Small intestine (tissue), 7 donors: ENCODE measurements around the gene WNT10A. TPM values are rescaled to one million over a fixed set of nuclear protein-coding genes. Genes with fewer than 3 reads are reported as not detected.
"Not testable (repeated sequence)": the region's sequence is repeated elsewhere in the genome, so short reads cannot be mapped to it uniquely, and the experiment has no call there.

Source experiments
- DNase-seq, 2 donors: peaks; one replicate each; pipeline versions ENCODE4 v3.0.0 to v3.0.0-alpha.2; 2013
- FAIRE-seq: peaks from 2 replicates; lab custom pipeline; 2012; peaks lifted over from hg19 to GRCh38; lab: Jason Lieb, UNC
- H3K27ac ChIP-seq, 3 donors: one replicate each; pipeline ENCODE4 v1.5.1; 2013; ENCODE audit warnings: low read length in 2 of 3, mild to moderate bottlenecking in 2 of 3, control low read depth in 1 of 3, inconsistent platforms in 1 of 3, low read depth in 1 of 3, moderate library complexity in 1 of 3
- H3K27me3 ChIP-seq, 3 donors: one replicate each; pipeline ENCODE4 v1.6.1; 2013; ENCODE audit warnings: low read length in 3 of 3, inconsistent platforms in 1 of 3; ENCODE audit not compliant: control insufficient read depth in 3 of 3, insufficient read depth in 3 of 3
- H3K36me3 ChIP-seq, 3 donors: one replicate each; pipeline ENCODE4 v1.6.1; 2013; ENCODE audit warnings: low read length in 3 of 3, inconsistent platforms in 1 of 3, low read depth in 1 of 3, mild to moderate bottlenecking in 1 of 3, moderate library complexity in 1 of 3; ENCODE audit not compliant: control insufficient read depth in 3 of 3, insufficient read depth in 2 of 3
- H3K4me1 ChIP-seq, 3 donors: one replicate each; pipeline ENCODE4 v1.6.1; 2013; ENCODE audit warnings: low read length in 2 of 3, inconsistent platforms in 1 of 3, low read depth in 1 of 3, mild to moderate bottlenecking in 1 of 3, moderate library complexity in 1 of 3; ENCODE audit not compliant: control insufficient read depth in 3 of 3, insufficient read depth in 2 of 3
- H3K4me3 ChIP-seq, 3 donors: one replicate each; pipeline ENCODE4 v1.5.1; 2013; ENCODE audit warnings: low read length in 3 of 3, control low read depth in 1 of 3, inconsistent platforms in 1 of 3, low read depth in 1 of 3, mild to moderate bottlenecking in 1 of 3, moderate library complexity in 1 of 3
- H3K9me3 ChIP-seq, 2 donors: one replicate each; pipeline ENCODE4 v1.6.1; 2013; ENCODE audit warnings: low read depth in 1 of 2, low read length in 1 of 2; ENCODE audit not compliant: control insufficient read depth in 2 of 2, insufficient read depth in 1 of 2
- WGBS, 3 donors: extraction: QIAGEN DNeasy Blood & Tissue Kit; methylation state at CpG; one replicate each; pipeline ENCODE4 v1.1.7; 2013; 5-methylcytosine and 5-hydroxymethylcytosine counted together
- polyA plus RNA-seq, 4 donors: library from polyadenylated mRNA; stranded (reverse) in 3 of 4; unstranded in 1 of 4; fragments of 200-250 nt in 3 of 4; fragments of 120-200 nt in 1 of 4; gene quantifications; one replicate each; pipeline versions ENCODE4 v1.2.1 to v1.2.3, GENCODE V29; 2013
- donor health status: healthy with polysubstance abuse.
- donor health status: control.
- donor health status: control.
- donor health status: Bipolar disorder and iron deficiency.
- donor health status: healthy.

The WNT10A gene
- polyA plus RNA-seq, 4 donors, result 0.07 to 2.4 (median 0.37) TPM; not detected in 1

- H3K4me3 ChIP-seq, H3K9me3 ChIP-seq, H3K36me3 ChIP-seq, DNase-seq, FAIRE-seq, H3K4me1 ChIP-seq, H3K27ac ChIP-seq: not testable (repeated sequence)
- 92 to 96% (median 94%) methylated on average over 9 to 14 of the region's 25 CpGs for WGBS, 3 donors
- peaks cover 0 to 17% (median 4%) of the 10 kb centered on the region in 3 donors for H3K27me3 ChIP-seq
These were observed 51.1 kb downstream of the WNT10A start for GRCh38 chr2:218931751-218932150.

Other genes starting within 250 kb of the WNT10A start
- gene ZNF142, start 221.2 kb upstream of the WNT10A start, polyA plus RNA-seq, result 10 to 100 TPM in 1 of 4 donors, 1 to 10 TPM in 3; 3.0 to 12.6 (median 5.1) TPM
- 10 to 100 TPM; 18.9 to 42.7 (median 28.6) TPM for gene BCS1L, start 221.2 kb upstream of the WNT10A start, polyA plus RNA-seq
- gene RNF25, start 208.8 kb upstream of the WNT10A start, polyA plus RNA-seq, result 10 to 100 TPM; 15.1 to 19.8 (median 18.5) TPM
- 10 to 100 TPM in 3 of 4 donors, 1 to 10 TPM in 1; 9.7 to 38.9 (median 14.9) TPM for gene STK36, start 208.8 kb upstream of the WNT10A start, polyA plus RNA-seq
- 10 to 100 TPM in 3 of 4 donors, 1 to 10 TPM in 1; 8.6 to 25.7 (median 12.5) TPM for gene TTLL4, start 170.0 kb upstream of the WNT10A start, polyA plus RNA-seq
- gene CYP27A1, start 98.7 kb upstream of the WNT10A start, polyA plus RNA-seq, result 100 to 1,000 TPM in 2 of 4 donors, 10 to 100 TPM in 2; 46.7 to 125 (median 98.6) TPM
- under 1 TPM in 1 of 4 donors, not detected in 3; 0.15 TPM for gene PRKAG3, start 49.0 kb upstream of the WNT10A start, polyA plus RNA-seq
- 1 to 10 TPM in 1 of 4 donors, under 1 TPM in 1, not detected in 2; 0.06 to 1.8 TPM for gene WNT6, start 21.0 kb upstream of the WNT10A start, polyA plus RNA-seq
- gene CDK5R2, start 78.8 kb downstream of the WNT10A start, polyA plus RNA-seq, result 1 to 10 TPM in 2 of 4 donors, under 1 TPM in 1, not detected in 1; 0.22 to 1.5 (median 1.4) TPM
- 10 to 100 TPM in 1 of 4 donors, 1 to 10 TPM in 3; 2.9 to 19.5 (median 4.4) TPM for gene FEV, start 104.3 kb downstream of the WNT10A start, polyA plus RNA-seq
- gene CRYBA2, start 112.6 kb downstream of the WNT10A start, polyA plus RNA-seq, result 10 to 100 TPM in 1 of 4 donors, 1 to 10 TPM in 3; 1.3 to 37.0 (median 4.6) TPM
- gene CFAP65, start 160.7 kb downstream of the WNT10A start, polyA plus RNA-seq, result 1 to 10 TPM in 2 of 4 donors, under 1 TPM in 1, not detected in 1; 0.06 to 4.3 (median 1.1) TPM
- 10 to 100 TPM; 13.5 to 95.4 (median 29.1) TPM for gene IHH, start 180.1 kb downstream of the WNT10A start, polyA plus RNA-seq